Fibroblast of lung (primary cell): Measurements from ENCODE around the gene TRAPPC5.

Experiments
- CTCF ChIP-seq, 2 donors: IDR thresholded peaks in 1 of 2; conservative IDR thresholded peaks in 1 of 2; 1 replicate in 1 of 2; 2 replicates in 1 of 2; pipeline ENCODE4 v1.5.1; 2011 to 2012; ENCODE audit warnings: low read length in 2 of 2, control low read depth in 1 of 2, inconsistent platforms in 1 of 2, low read depth in 1 of 2, mild to moderate bottlenecking in 1 of 2
- EZH2 ChIP-seq: IDR thresholded peaks from 2 replicates; pipeline ENCODE4 v1.5.1; 2012; ENCODE audit warnings: low read length, control low read depth, mild to moderate bottlenecking; ENCODE audit errors: missing control alignments

- TF ChIP-seq CTCF (conservative IDR thresholded peaks at IDR 0.05 in 1 of 2, IDR thresholded peaks at IDR 0.05 in 1 of 2; ENCODE audit: low read depth in 1 of 2, low read length in 2 of 2) (no peak), EZH2 (no peak)
Observed at GRCh38 chr19:7635670-7636069, 45.0 kb upstream of the TRAPPC5 start.
